Measurements from ENCODE around the gene DUSP5.

- TF ChIP-seq CTCF (IDR thresholded peaks at IDR 0.05), result no peak
- TF ChIP-seq POLR2A (IDR thresholded peaks at IDR 0.05), result no peak
Observed at GRCh38 chr10:110474017-110474416, 23.7 kb upstream of the DUSP5 start.
